Breast epithelium (tissue), 3 donors: ENCODE measurements around the gene CDK16.

Experiments
- POLR2A ChIP-seq: fragments of 450-650 bp; IDR thresholded peaks from one replicate; pipeline ENCODE4 v1.6.1; 2016; ENCODE audit warnings: antibody characterized with exemption, mild to moderate bottlenecking, moderate library complexity
- POLR2AphosphoS5 ChIP-seq, 3 donors: sonication (generic); formaldehyde crosslinking; IDR thresholded peaks; one replicate each; pipeline ENCODE4 v1.6.1; 2017; ENCODE audit warnings: antibody characterized with exemption in 3 of 3
- TF ChIP-seq, protein P1 (sequence below), 3 donors: fragments of 450-650 bp; IDR thresholded peaks; one replicate each; pipeline ENCODE4 v1.5.1; 2016 to 2017; ENCODE audit warnings: antibody characterized with exemption in 3 of 3, mild to moderate bottlenecking in 3 of 3, moderate library complexity in 3 of 3

DNA sequence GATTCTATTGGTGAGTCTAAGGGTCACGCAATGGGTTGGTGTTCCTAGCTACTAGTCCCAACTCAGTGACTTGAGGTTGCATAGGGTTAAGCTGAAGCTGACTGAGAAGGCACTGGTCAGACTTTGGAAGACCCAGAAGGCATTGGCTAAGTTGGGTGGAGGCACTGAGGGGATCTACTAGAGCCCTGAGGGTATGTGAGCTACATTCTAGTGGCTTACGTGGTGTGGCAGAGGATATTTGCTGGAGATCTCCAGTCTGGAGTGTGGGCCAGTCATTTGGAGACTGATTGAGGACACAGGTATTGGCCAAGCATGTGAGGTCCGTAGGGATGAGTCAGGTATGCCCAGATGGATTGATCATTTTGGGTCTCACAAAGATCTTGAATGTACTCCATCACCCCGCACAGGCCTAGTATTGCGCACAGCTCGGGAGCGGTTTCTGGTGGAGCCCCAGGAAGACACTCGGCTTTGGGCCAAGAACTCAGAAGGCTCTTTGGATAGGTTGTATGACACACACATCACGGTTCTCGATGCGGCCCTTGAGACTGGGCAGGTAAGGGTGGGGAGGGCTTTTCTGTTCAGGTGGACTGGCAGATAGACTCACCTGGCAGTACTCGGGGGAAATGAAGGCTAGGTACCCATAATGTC is 21.5 kb downstream of the CDK16 start:
- TF ChIP-seq, protein P1, sequence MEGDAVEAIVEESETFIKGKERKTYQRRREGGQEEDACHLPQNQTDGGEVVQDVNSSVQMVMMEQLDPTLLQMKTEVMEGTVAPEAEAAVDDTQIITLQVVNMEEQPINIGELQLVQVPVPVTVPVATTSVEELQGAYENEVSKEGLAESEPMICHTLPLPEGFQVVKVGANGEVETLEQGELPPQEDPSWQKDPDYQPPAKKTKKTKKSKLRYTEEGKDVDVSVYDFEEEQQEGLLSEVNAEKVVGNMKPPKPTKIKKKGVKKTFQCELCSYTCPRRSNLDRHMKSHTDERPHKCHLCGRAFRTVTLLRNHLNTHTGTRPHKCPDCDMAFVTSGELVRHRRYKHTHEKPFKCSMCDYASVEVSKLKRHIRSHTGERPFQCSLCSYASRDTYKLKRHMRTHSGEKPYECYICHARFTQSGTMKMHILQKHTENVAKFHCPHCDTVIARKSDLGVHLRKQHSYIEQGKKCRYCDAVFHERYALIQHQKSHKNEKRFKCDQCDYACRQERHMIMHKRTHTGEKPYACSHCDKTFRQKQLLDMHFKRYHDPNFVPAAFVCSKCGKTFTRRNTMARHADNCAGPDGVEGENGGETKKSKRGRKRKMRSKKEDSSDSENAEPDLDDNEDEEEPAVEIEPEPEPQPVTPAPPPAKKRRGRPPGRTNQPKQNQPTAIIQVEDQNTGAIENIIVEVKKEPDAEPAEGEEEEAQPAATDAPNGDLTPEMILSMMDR (IDR thresholded peaks at IDR 0.05): no peak
- TF ChIP-seq POLR2A: no peak
- TF ChIP-seq POLR2AphosphoS5 (IDR thresholded peaks at IDR 0.05): no peak
